H1 (cell line): ENCODE measurements around the gene AHI1. TPM values are rescaled to one million over a fixed set of nuclear protein-coding genes. Genes with fewer than 3 reads are reported as not detected.

Experiments
- CTCF ChIA-PET: fragments of 300-600 bp; sonication (Branson Sonifier 250); formaldehyde crosslinking; loops from one replicate; lab custom pipeline; 2021; ENCODE audit not compliant: partially characterized antibody; lab: Charles Lee
- POLR2A ChIA-PET: fragments of 300-600 bp; sonication (Branson Sonifier 250); formaldehyde crosslinking; loops from one replicate; lab custom pipeline; 2021; ENCODE audit warnings: inconsistent platforms; ENCODE audit not compliant: partially characterized antibody; lab: Charles Lee
- DNase-seq, 2 experiments: peaks; one replicate each; pipeline versions ENCODE4 v3.0.0 to v3.0.0-alpha.2; 2010 to 2022; ENCODE audit warnings: low spot score in 2 of 2, low read depth in 1 of 2, mixed read lengths in 1 of 2
- FAIRE-seq: peaks from 2 replicates; lab custom pipeline; 2011; peaks lifted over from hg19 to GRCh38; lab: Jason Lieb, UNC
- H2AFZ ChIP-seq: 2 replicates; pipeline ENCODE4 v1.8.1; 2012; ENCODE audit warnings: low read length, inconsistent platforms
- H2AK5ac ChIP-seq: 2 replicates; pipeline ENCODE4 v1.6.1; 2013; ENCODE audit warnings: low read depth, low read length
- H2BK120ac ChIP-seq: replicated peaks from 2 replicates; pipeline ENCODE3; 2013; ENCODE audit warnings: low read depth, low read length, inconsistent platforms
- H2BK12ac ChIP-seq: 2 replicates; pipeline ENCODE4 v1.6.1; 2013; ENCODE audit warnings: low read depth, low read length
- H2BK15ac ChIP-seq: 2 replicates; pipeline ENCODE4 v1.6.1; 2013; ENCODE audit warnings: low read length
- H2BK20ac ChIP-seq: 2 replicates; pipeline ENCODE4 v1.6.1; 2013; ENCODE audit warnings: low read length
- H2BK5ac ChIP-seq: 2 replicates; pipeline ENCODE4 v1.6.1; 2013; ENCODE audit warnings: low read depth, low read length
- H3K14ac ChIP-seq: 2 replicates; pipeline ENCODE4 v1.6.1; 2013; ENCODE audit warnings: inconsistent platforms; ENCODE audit not compliant: insufficient read length
- H3K18ac ChIP-seq: 2 replicates; pipeline ENCODE4 v1.6.1; 2013; ENCODE audit warnings: low read length; ENCODE audit errors: extremely low read depth
- H3K23ac ChIP-seq: 2 replicates; pipeline ENCODE4 v1.6.1; 2013; ENCODE audit warnings: inconsistent platforms; ENCODE audit not compliant: insufficient read length
- H3K23me2 ChIP-seq: 2 replicates; pipeline ENCODE4 v1.6.1; 2013; ENCODE audit warnings: low read depth, low read length
- H3K27ac ChIP-seq: 2 replicates; pipeline ENCODE4 v1.6.1; 2011; ENCODE audit warnings: low read depth, low read length, inconsistent platforms
- H3K27me3 ChIP-seq, 4 experiments: replicated peaks in 1 of 4; 1 replicate in 1 of 4; 2 replicates in 3 of 4; pipeline versions ENCODE4 v1.6.1 to v1.8.1; 2011 to 2013; ENCODE audit warnings: low read length in 3 of 4, mild to moderate bottlenecking in 3 of 4, inconsistent platforms in 2 of 4, mixed read lengths in 2 of 4, moderate library complexity in 1 of 4; ENCODE audit not compliant: control insufficient read depth in 3 of 4, insufficient read depth in 3 of 4; ENCODE audit errors: extremely low read depth in 1 of 4
- H3K36me3 ChIP-seq, 4 experiments: 2 replicates each; pipeline versions ENCODE4 v1.6.1 to v1.8.1; 2011 to 2013; ENCODE audit warnings: mild to moderate bottlenecking in 4 of 4, low read length in 3 of 4, moderate library complexity in 2 of 4, control low read depth in 1 of 4, inconsistent platforms in 1 of 4; ENCODE audit not compliant: insufficient read depth in 4 of 4, control insufficient read depth in 2 of 4
- H3K4ac ChIP-seq: replicated peaks from 2 replicates; pipeline ENCODE3; 2013; ENCODE audit warnings: low read length, low read depth, mixed read lengths, inconsistent platforms; ENCODE audit not compliant: insufficient read length
- H3K4me1 ChIP-seq, 4 experiments: replicated peaks in 1 of 4; 1 replicate in 1 of 4; 2 replicates in 3 of 4; pipeline versions ENCODE4 v1.6.1 to v1.8.1; 2011 to 2013; ENCODE audit warnings: low read length in 3 of 4, inconsistent platforms in 2 of 4, mixed read lengths in 1 of 4; ENCODE audit not compliant: insufficient read depth in 4 of 4, control insufficient read depth in 3 of 4
- H3K4me2 ChIP-seq, 2 experiments: 2 replicates each; pipeline versions ENCODE4 v1.6.1 to v1.8.1; 2011 to 2013; ENCODE audit warnings: low read depth in 2 of 2, low read length in 2 of 2, control low read depth in 1 of 2, inconsistent platforms in 1 of 2, mild to moderate bottlenecking in 1 of 2; ENCODE audit not compliant: insufficient read depth in 1 of 2
- H3K4me3 ChIP-seq, 4 experiments: fragments of 200-600, 300-600 bp in 1 of 4; sonication (generic), shearing (Covaris generic), sonication (Bioruptor Twin) in 1 of 4; 2 replicates each; pipeline versions ENCODE4 v1.5.1 to v1.8.1; 2011 to 2016; ENCODE audit warnings: low read length in 4 of 4, low read depth in 3 of 4, control low read depth in 2 of 4, inconsistent platforms in 2 of 4, mild to moderate bottlenecking in 2 of 4, mixed read lengths in 1 of 4, moderate library complexity in 1 of 4; ENCODE audit not compliant: insufficient read depth in 2 of 4; ENCODE audit errors: extremely low read depth in 1 of 4
- H3K56ac ChIP-seq: replicated peaks from 2 replicates; pipeline ENCODE3; 2013; ENCODE audit warnings: low read depth, mild to moderate bottlenecking, mixed read lengths, low read length, inconsistent platforms; ENCODE audit not compliant: insufficient read length
- H3K79me1 ChIP-seq: 2 replicates; pipeline ENCODE4 v1.6.1; 2013; ENCODE audit warnings: low read depth, low read length, control low read depth
- H3K79me2 ChIP-seq, 2 experiments: 2 replicates each; pipeline versions ENCODE4 v1.6.1 to v1.8.1; 2012 to 2013; ENCODE audit warnings: low read length in 2 of 2, mild to moderate bottlenecking in 2 of 2, inconsistent platforms in 1 of 2; ENCODE audit not compliant: insufficient read depth in 2 of 2, control insufficient read depth in 1 of 2
- H3K9ac ChIP-seq, 4 experiments: replicated peaks in 1 of 4; 1 replicate in 1 of 4; 2 replicates in 3 of 4; pipeline versions ENCODE4 v1.6.1 to v1.8.1; 2011 to 2013; ENCODE audit warnings: low read depth in 3 of 4, low read length in 3 of 4, control low read depth in 2 of 4, mild to moderate bottlenecking in 2 of 4, moderate library complexity in 2 of 4, inconsistent platforms in 1 of 4; ENCODE audit errors: extremely low read depth in 1 of 4
- H3K9me3 ChIP-seq, 2 experiments: 2 replicates each; pipeline versions ENCODE4 v1.6.1 to v1.8.1; 2012 to 2013; ENCODE audit warnings: mild to moderate bottlenecking in 2 of 2, moderate library complexity in 2 of 2, control low read depth in 1 of 2, inconsistent platforms in 1 of 2, low read depth in 1 of 2, low read length in 1 of 2, mixed read lengths in 1 of 2; ENCODE audit not compliant: insufficient read depth in 2 of 2
- H4K20me1 ChIP-seq, 2 experiments: replicated peaks in 1 of 2; 2 replicates each; pipeline versions ENCODE3 to v1.8.1; 2011 to 2013; ENCODE audit warnings: inconsistent platforms in 2 of 2, low read length in 2 of 2, mild to moderate bottlenecking in 1 of 2; ENCODE audit not compliant: insufficient read depth in 2 of 2, control insufficient read depth in 1 of 2
- H4K5ac ChIP-seq: 2 replicates; pipeline ENCODE4 v1.6.1; 2013; ENCODE audit warnings: low read length, low read depth, mixed read lengths, inconsistent platforms; ENCODE audit not compliant: insufficient read length
- H4K8ac ChIP-seq: 2 replicates; pipeline ENCODE4 v1.8.0; 2013; ENCODE audit warnings: mild to moderate bottlenecking, moderate library complexity, low read length, inconsistent platforms; ENCODE audit not compliant: insufficient read depth; ENCODE audit errors: extremely low read depth
- H4K91ac ChIP-seq: replicated peaks from 2 replicates; pipeline ENCODE3; 2013; ENCODE audit warnings: low read length, mixed read lengths, inconsistent platforms; ENCODE audit not compliant: insufficient read length
- BCL11A ChIP-seq, 2 experiments: IDR thresholded peaks; one replicate each; pipeline ENCODE4 v1.6.1; 2011; ENCODE audit warnings: low read depth in 2 of 2, low read length in 2 of 2, mild to moderate bottlenecking in 2 of 2
- CBX8 ChIP-seq: fragments of 300-800, 300-1000 bp; sonication (generic); IDR thresholded peaks from 2 replicates; pipeline ENCODE4 v1.7.1; 2016; ENCODE audit warnings: low read depth, low read length, borderline replicate concordance
- CHD1 ChIP-seq: IDR thresholded peaks from 2 replicates; pipeline ENCODE4 v1.6.1; 2012; ENCODE audit warnings: low read depth, low read length, improper control_type of control experiment
- KDM4A ChIP-seq: IDR thresholded peaks from one replicate; pipeline ENCODE4 v1.7.1; 2012; ENCODE audit warnings: low read depth, mild to moderate bottlenecking, moderate library complexity, low read length, inconsistent platforms; ENCODE audit not compliant: severe bottlenecking
- NANOG ChIP-seq: IDR thresholded peaks from 2 replicates; pipeline ENCODE4 v1.6.1; 2011; ENCODE audit warnings: low read length, low read depth, mild to moderate bottlenecking, inconsistent platforms; ENCODE audit not compliant: insufficient read depth, poor library complexity, severe bottlenecking
- RBBP5 ChIP-seq: IDR thresholded peaks from 2 replicates; pipeline ENCODE4 v1.7.1; 2012; ENCODE audit warnings: low read depth, mild to moderate bottlenecking, inconsistent platforms, low read length, moderate library complexity, borderline replicate concordance
- RNF2 ChIP-seq: fragments of 200-900, 300-1000 bp; sonication (generic); IDR thresholded peaks from 2 replicates; pipeline ENCODE4 v1.7.1; 2016; ENCODE audit warnings: borderline replicate concordance, low read depth, mild to moderate bottlenecking, antibody characterized with exemption, low read length; ENCODE audit not compliant: poor library complexity, severe bottlenecking; ENCODE audit errors: missing control alignments
- SP1 ChIP-seq: IDR thresholded peaks from 2 replicates; pipeline ENCODE4 v1.6.1; 2011; ENCODE audit warnings: low read depth, low read length
- TBP ChIP-seq: IDR thresholded peaks from 2 replicates; pipeline ENCODE4 v1.6.1; 2011; ENCODE audit warnings: low read depth, low read length, improper control_type of control experiment
- WGBS, 2 experiments: shearing (Covaris generic) in 1 of 2; methylation state at CpG; one replicate each; pipeline versions ENCODE4 v1.1.6 to v1.1.7; 2013 to 2015; ENCODE audit warnings: low lambda C conversion rate in 2 of 2, mixed read lengths in 2 of 2, inconsistent platforms in 1 of 2, low coverage in 1 of 2, missing lambda C conversion rate in 1 of 2; ENCODE audit not compliant: insufficient replicate concordance in 2 of 2, insufficient coverage in 1 of 2, insufficient read length in 1 of 2; ENCODE audit errors: extremely low coverage in 1 of 2, missing lambda C conversion rate in 1 of 2; 5-methylcytosine and 5-hydroxymethylcytosine counted together
- polyA plus RNA-seq, 7 experiments: library from polyadenylated mRNA; depleted of rRNA in 3 of 7; stranded (reverse) in 5 of 7; unstranded in 2 of 7; fragments of >200 nt in 5 of 7; fragments of 200-250 nt in 2 of 7; gene quantifications; 1 replicate in 5 of 7; 2 replicates in 1 of 7; 4 replicates in 1 of 7; pipeline versions ENCODE4 v1.2.1 to v1.2.3, GENCODE V29; 2011 to 2013; ENCODE audit warnings: missing spikeins in 2 of 7, mixed read lengths in 2 of 7
- total RNA-seq: library from RNA; stranded (reverse); fragmentation: NEBNext Ultra II Directional; extraction: Animal tissue kit (Norgen Biotek cat#: 25700); gene quantifications from 2 replicates; pipeline ENCODE4 v1.2.1, GENCODE V29; 2021
- TF ChIP-seq, protein P1 (sequence below): IDR thresholded peaks from 2 replicates; pipeline ENCODE4 v1.6.1; 2012; ENCODE audit warnings: inconsistent platforms

Gene AHI1
- total and polyA plus RNA-seq, 2 of the 8 experiments (the other 6 are each of a cell fraction or from before 2014, with no cell fraction given): 4.2 to 19.6 TPM

GRCh38 chr6:135362124-135362523, 135.4 kb downstream of the AHI1 start:
- ChIA-PET CTCF (no interaction called here), POLR2A (no interaction called here)
- H4K91ac ChIP-seq: no peak overlapping the region
- no peak overlapping the region for H3K14ac ChIP-seq
- H4K8ac ChIP-seq: no peak overlapping the region
- H3K36me3 ChIP-seq: no peaks in the 10 kb centered on the region
- H3K4me1 ChIP-seq: no peaks in the 10 kb centered on the region
- no peak overlapping the region for H3K9ac ChIP-seq
- no peak overlapping the region for H3K27ac ChIP-seq
- DNase-seq (no peak), FAIRE-seq (no peak)
- no peaks in the 10 kb centered on the region for H3K27me3 ChIP-seq
- no peaks in the 10 kb centered on the region for H3K79me1 ChIP-seq
- no peak overlapping the region for H2BK120ac ChIP-seq
- 92% methylated on average over 4 of the region's 4 CpGs; no CpG with 5 or more reads in 1 of the 2 experiments for WGBS, 2 experiments
- H3K4me3 ChIP-seq: no peak overlapping the region
- H3K79me2 ChIP-seq: no peaks in the 10 kb centered on the region
- no peak overlapping the region for H2BK5ac ChIP-seq
- peaks cover 7 to 8% of the 10 kb centered on the region in 2 experiments; a peak in 3 of 4 replicates for H3K9me3 ChIP-seq
- no peak overlapping the region for H3K4me2 ChIP-seq
- no peak overlapping the region for H4K5ac ChIP-seq
- H4K20me1 ChIP-seq: no peaks in the 10 kb centered on the region
- H3K56ac ChIP-seq: no peak overlapping the region
- no peak overlapping the region for H2BK15ac ChIP-seq
- H2AK5ac ChIP-seq: no peak overlapping the region
- no peak overlapping the region for H3K18ac ChIP-seq
- no peak overlapping the region for H2AFZ ChIP-seq
- H2BK20ac ChIP-seq: no peak overlapping the region
- H2BK12ac ChIP-seq: no peak overlapping the region
- no peaks in the 10 kb centered on the region; the same call in 1 of the 2 replicates for H3K23me2 ChIP-seq
- H3K23ac ChIP-seq: no peak overlapping the region
- H3K4ac ChIP-seq: no peak overlapping the region
- TF ChIP-seq CBX8 (no peak), SP1 (no peak), KDM4A (no peak), CHD1 (no peak), TBP (no peak), NANOG (no peak), RNF2 (no peak), RBBP5 (no peak), BCL11A (IDR thresholded peaks at IDR 0.05; ENCODE audit: low read depth in 2 of 2, low read length in 2 of 2) (no peak)
- TF ChIP-seq, protein P1, sequence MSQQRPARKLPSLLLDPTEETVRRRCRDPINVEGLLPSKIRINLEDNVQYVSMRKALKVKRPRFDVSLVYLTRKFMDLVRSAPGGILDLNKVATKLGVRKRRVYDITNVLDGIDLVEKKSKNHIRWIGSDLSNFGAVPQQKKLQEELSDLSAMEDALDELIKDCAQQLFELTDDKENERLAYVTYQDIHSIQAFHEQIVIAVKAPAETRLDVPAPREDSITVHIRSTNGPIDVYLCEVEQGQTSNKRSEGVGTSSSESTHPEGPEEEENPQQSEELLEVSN: no peak
